H1 (cell line): ENCODE results near the gene MYO1A. TPM values are rescaled to one million over a fixed set of nuclear protein-coding genes. Genes with fewer than 3 reads are reported as not detected.
A peak's percentile ranks its signal among the peaks of the same experiment; 100 is the strongest.

ENCODE experiments used
- CTCF ChIA-PET: fragments of 300-600 bp; sonication (Branson Sonifier 250); formaldehyde crosslinking; loops from one replicate; lab custom pipeline; 2021; ENCODE audit not compliant: partially characterized antibody; lab: Charles Lee
- POLR2A ChIA-PET: fragments of 300-600 bp; sonication (Branson Sonifier 250); formaldehyde crosslinking; loops from one replicate; lab custom pipeline; 2021; ENCODE audit warnings: inconsistent platforms; ENCODE audit not compliant: partially characterized antibody; lab: Charles Lee
- DNase-seq, 2 experiments: peaks; one replicate each; pipeline versions ENCODE4 v3.0.0 to v3.0.0-alpha.2; 2010 to 2022; ENCODE audit warnings: low spot score in 2 of 2, low read depth in 1 of 2, mixed read lengths in 1 of 2
- FAIRE-seq: peaks from 2 replicates; lab custom pipeline; 2011; peaks lifted over from hg19 to GRCh38; lab: Jason Lieb, UNC
- H2AFZ ChIP-seq: 2 replicates; pipeline ENCODE4 v1.8.1; 2012; ENCODE audit warnings: low read length, inconsistent platforms
- H2AK5ac ChIP-seq: 2 replicates; pipeline ENCODE4 v1.6.1; 2013; ENCODE audit warnings: low read depth, low read length
- H2BK120ac ChIP-seq: replicated peaks from 2 replicates; pipeline ENCODE3; 2013; ENCODE audit warnings: low read depth, low read length, inconsistent platforms
- H2BK12ac ChIP-seq: 2 replicates; pipeline ENCODE4 v1.6.1; 2013; ENCODE audit warnings: low read depth, low read length
- H2BK15ac ChIP-seq: 2 replicates; pipeline ENCODE4 v1.6.1; 2013; ENCODE audit warnings: low read length
- H2BK20ac ChIP-seq: 2 replicates; pipeline ENCODE4 v1.6.1; 2013; ENCODE audit warnings: low read length
- H2BK5ac ChIP-seq: 2 replicates; pipeline ENCODE4 v1.6.1; 2013; ENCODE audit warnings: low read depth, low read length
- H3K14ac ChIP-seq: 2 replicates; pipeline ENCODE4 v1.6.1; 2013; ENCODE audit warnings: inconsistent platforms; ENCODE audit not compliant: insufficient read length
- H3K18ac ChIP-seq: 2 replicates; pipeline ENCODE4 v1.6.1; 2013; ENCODE audit warnings: low read length; ENCODE audit errors: extremely low read depth
- H3K23ac ChIP-seq: 2 replicates; pipeline ENCODE4 v1.6.1; 2013; ENCODE audit warnings: inconsistent platforms; ENCODE audit not compliant: insufficient read length
- H3K23me2 ChIP-seq: 2 replicates; pipeline ENCODE4 v1.6.1; 2013; ENCODE audit warnings: low read depth, low read length
- H3K27ac ChIP-seq: 2 replicates; pipeline ENCODE4 v1.6.1; 2011; ENCODE audit warnings: low read depth, low read length, inconsistent platforms
- H3K27me3 ChIP-seq, 4 experiments: replicated peaks in 1 of 4; 1 replicate in 1 of 4; 2 replicates in 3 of 4; pipeline versions ENCODE4 v1.6.1 to v1.8.1; 2011 to 2013; ENCODE audit warnings: low read length in 3 of 4, mild to moderate bottlenecking in 3 of 4, inconsistent platforms in 2 of 4, mixed read lengths in 2 of 4, moderate library complexity in 1 of 4; ENCODE audit not compliant: control insufficient read depth in 3 of 4, insufficient read depth in 3 of 4; ENCODE audit errors: extremely low read depth in 1 of 4
- H3K36me3 ChIP-seq, 4 experiments: 2 replicates each; pipeline versions ENCODE4 v1.6.1 to v1.8.1; 2011 to 2013; ENCODE audit warnings: mild to moderate bottlenecking in 4 of 4, low read length in 3 of 4, moderate library complexity in 2 of 4, control low read depth in 1 of 4, inconsistent platforms in 1 of 4; ENCODE audit not compliant: insufficient read depth in 4 of 4, control insufficient read depth in 2 of 4
- H3K4ac ChIP-seq: replicated peaks from 2 replicates; pipeline ENCODE3; 2013; ENCODE audit warnings: low read length, low read depth, mixed read lengths, inconsistent platforms; ENCODE audit not compliant: insufficient read length
- H3K4me1 ChIP-seq, 4 experiments: replicated peaks in 1 of 4; 1 replicate in 1 of 4; 2 replicates in 3 of 4; pipeline versions ENCODE4 v1.6.1 to v1.8.1; 2011 to 2013; ENCODE audit warnings: low read length in 3 of 4, inconsistent platforms in 2 of 4, mixed read lengths in 1 of 4; ENCODE audit not compliant: insufficient read depth in 4 of 4, control insufficient read depth in 3 of 4
- H3K4me2 ChIP-seq, 2 experiments: 2 replicates each; pipeline versions ENCODE4 v1.6.1 to v1.8.1; 2011 to 2013; ENCODE audit warnings: low read depth in 2 of 2, low read length in 2 of 2, control low read depth in 1 of 2, inconsistent platforms in 1 of 2, mild to moderate bottlenecking in 1 of 2; ENCODE audit not compliant: insufficient read depth in 1 of 2
- H3K4me3 ChIP-seq, 4 experiments: fragments of 200-600, 300-600 bp in 1 of 4; sonication (generic), shearing (Covaris generic), sonication (Bioruptor Twin) in 1 of 4; 2 replicates each; pipeline versions ENCODE4 v1.5.1 to v1.8.1; 2011 to 2016; ENCODE audit warnings: low read length in 4 of 4, low read depth in 3 of 4, control low read depth in 2 of 4, inconsistent platforms in 2 of 4, mild to moderate bottlenecking in 2 of 4, mixed read lengths in 1 of 4, moderate library complexity in 1 of 4; ENCODE audit not compliant: insufficient read depth in 2 of 4; ENCODE audit errors: extremely low read depth in 1 of 4
- H3K56ac ChIP-seq: replicated peaks from 2 replicates; pipeline ENCODE3; 2013; ENCODE audit warnings: low read depth, mild to moderate bottlenecking, mixed read lengths, low read length, inconsistent platforms; ENCODE audit not compliant: insufficient read length
- H3K79me1 ChIP-seq: 2 replicates; pipeline ENCODE4 v1.6.1; 2013; ENCODE audit warnings: low read depth, low read length, control low read depth
- H3K79me2 ChIP-seq, 2 experiments: 2 replicates each; pipeline versions ENCODE4 v1.6.1 to v1.8.1; 2012 to 2013; ENCODE audit warnings: low read length in 2 of 2, mild to moderate bottlenecking in 2 of 2, inconsistent platforms in 1 of 2; ENCODE audit not compliant: insufficient read depth in 2 of 2, control insufficient read depth in 1 of 2
- H3K9ac ChIP-seq, 4 experiments: replicated peaks in 1 of 4; 1 replicate in 1 of 4; 2 replicates in 3 of 4; pipeline versions ENCODE4 v1.6.1 to v1.8.1; 2011 to 2013; ENCODE audit warnings: low read depth in 3 of 4, low read length in 3 of 4, control low read depth in 2 of 4, mild to moderate bottlenecking in 2 of 4, moderate library complexity in 2 of 4, inconsistent platforms in 1 of 4; ENCODE audit errors: extremely low read depth in 1 of 4
- H3K9me3 ChIP-seq, 2 experiments: 2 replicates each; pipeline versions ENCODE4 v1.6.1 to v1.8.1; 2012 to 2013; ENCODE audit warnings: mild to moderate bottlenecking in 2 of 2, moderate library complexity in 2 of 2, control low read depth in 1 of 2, inconsistent platforms in 1 of 2, low read depth in 1 of 2, low read length in 1 of 2, mixed read lengths in 1 of 2; ENCODE audit not compliant: insufficient read depth in 2 of 2
- H4K20me1 ChIP-seq, 2 experiments: replicated peaks in 1 of 2; 2 replicates each; pipeline versions ENCODE3 to v1.8.1; 2011 to 2013; ENCODE audit warnings: inconsistent platforms in 2 of 2, low read length in 2 of 2, mild to moderate bottlenecking in 1 of 2; ENCODE audit not compliant: insufficient read depth in 2 of 2, control insufficient read depth in 1 of 2
- H4K5ac ChIP-seq: 2 replicates; pipeline ENCODE4 v1.6.1; 2013; ENCODE audit warnings: low read length, low read depth, mixed read lengths, inconsistent platforms; ENCODE audit not compliant: insufficient read length
- H4K8ac ChIP-seq: 2 replicates; pipeline ENCODE4 v1.8.0; 2013; ENCODE audit warnings: mild to moderate bottlenecking, moderate library complexity, low read length, inconsistent platforms; ENCODE audit not compliant: insufficient read depth; ENCODE audit errors: extremely low read depth
- H4K91ac ChIP-seq: replicated peaks from 2 replicates; pipeline ENCODE3; 2013; ENCODE audit warnings: low read length, mixed read lengths, inconsistent platforms; ENCODE audit not compliant: insufficient read length
- BACH1 ChIP-seq: IDR thresholded peaks from 2 replicates; pipeline ENCODE4 v1.6.1; 2012; ENCODE audit warnings: low read length, improper control_type of control experiment
- BCL11A ChIP-seq, 2 experiments: IDR thresholded peaks; one replicate each; pipeline ENCODE4 v1.6.1; 2011; ENCODE audit warnings: low read depth in 2 of 2, low read length in 2 of 2, mild to moderate bottlenecking in 2 of 2
- CBX5 ChIP-seq: fragments of 300-800, 300-1000 bp; sonication (generic); IDR thresholded peaks from 2 replicates; pipeline ENCODE4 v1.7.1; 2016; ENCODE audit warnings: antibody characterized with exemption, low read length, low read depth
- CHD2 ChIP-seq: IDR thresholded peaks from 2 replicates; pipeline ENCODE4 v1.6.1; 2012; ENCODE audit warnings: low read length, improper control_type of control experiment
- HDAC6 ChIP-seq: IDR thresholded peaks from one replicate; pipeline ENCODE4 v1.7.1; 2012; ENCODE audit warnings: low read depth, mild to moderate bottlenecking, inconsistent platforms, low read length, moderate library complexity
- KDM1A ChIP-seq: fragments of 200-600, 300-600 bp; sonication (generic); IDR thresholded peaks from 2 replicates; pipeline ENCODE4 v1.7.1; 2016; ENCODE audit warnings: mild to moderate bottlenecking, low read length, borderline replicate concordance
- POU5F1 ChIP-seq: IDR thresholded peaks from 2 replicates; pipeline ENCODE4 v1.6.1; 2011; ENCODE audit warnings: low read depth, mild to moderate bottlenecking, low read length, moderate library complexity
- SIN3A ChIP-seq, 2 experiments: IDR thresholded peaks in 1 of 2; conservative IDR thresholded peaks in 1 of 2; 2 replicates each; pipeline ENCODE4 v1.6.1; 2011 to 2012; ENCODE audit warnings: low read length in 2 of 2, improper control_type of control experiment in 1 of 2, low read depth in 1 of 2, mild to moderate bottlenecking in 1 of 2
- SIRT6 ChIP-seq: IDR thresholded peaks from one replicate; pipeline ENCODE4 v1.7.1; 2012; ENCODE audit warnings: low read length, inconsistent platforms
- SP4 ChIP-seq: IDR thresholded peaks from 2 replicates; pipeline ENCODE4 v1.6.1; 2012; ENCODE audit warnings: low read length, inconsistent platforms
- WGBS, 2 experiments: shearing (Covaris generic) in 1 of 2; methylation state at CpG; one replicate each; pipeline versions ENCODE4 v1.1.6 to v1.1.7; 2013 to 2015; ENCODE audit warnings: low lambda C conversion rate in 2 of 2, mixed read lengths in 2 of 2, inconsistent platforms in 1 of 2, low coverage in 1 of 2, missing lambda C conversion rate in 1 of 2; ENCODE audit not compliant: insufficient replicate concordance in 2 of 2, insufficient coverage in 1 of 2, insufficient read length in 1 of 2; ENCODE audit errors: extremely low coverage in 1 of 2, missing lambda C conversion rate in 1 of 2; 5-methylcytosine and 5-hydroxymethylcytosine counted together
- polyA plus RNA-seq, 7 experiments: library from polyadenylated mRNA; depleted of rRNA in 3 of 7; stranded (reverse) in 5 of 7; unstranded in 2 of 7; fragments of >200 nt in 5 of 7; fragments of 200-250 nt in 2 of 7; gene quantifications; 1 replicate in 5 of 7; 2 replicates in 1 of 7; 4 replicates in 1 of 7; pipeline versions ENCODE4 v1.2.1 to v1.2.3, GENCODE V29; 2011 to 2013; ENCODE audit warnings: missing spikeins in 2 of 7, mixed read lengths in 2 of 7
- total RNA-seq: library from RNA; stranded (reverse); fragmentation: NEBNext Ultra II Directional; extraction: Animal tissue kit (Norgen Biotek cat#: 25700); gene quantifications from 2 replicates; pipeline ENCODE4 v1.2.1, GENCODE V29; 2021

Gene MYO1A
- total and polyA plus RNA-seq, 2 of the 8 experiments (the other 6 are each of a cell fraction or from before 2014, with no cell fraction given) = 0.54 to 0.77 TPM

- H3K4me1 ChIP-seq = peaks cover 0 to 3% (median under 1%) of the 10 kb centered on the region in 4 experiments; a peak in 2 of 7 replicates
- no peak for TF ChIP-seq KDM1A
- no peak for TF ChIP-seq SIN3A (conservative IDR thresholded peaks at IDR 0.05 in 1 of 2, IDR thresholded peaks at IDR 0.05 in 1 of 2; ENCODE audit: low read depth in 1 of 2, low read length in 2 of 2)
- TF ChIP-seq HDAC6 = no peak
- no peak for TF ChIP-seq POU5F1
- no peak for TF ChIP-seq SP4
- no peak for TF ChIP-seq CHD2
- TF ChIP-seq SIRT6 = no peak
- TF ChIP-seq BCL11A (IDR thresholded peaks at IDR 0.05; ENCODE audit: low read depth in 2 of 2, low read length in 2 of 2) = no peak
- TF ChIP-seq BACH1 = no peak
- TF ChIP-seq CBX5 = no peak
- H3K18ac ChIP-seq = no peak overlapping the region
- no peak overlapping the region for H3K4me3 ChIP-seq
- no peak for FAIRE-seq
- no peak overlapping the region for H3K23ac ChIP-seq
- no peak overlapping the region for H2BK120ac ChIP-seq
- H2AFZ ChIP-seq = no peak overlapping the region
- H4K20me1 ChIP-seq = no peaks in the 10 kb centered on the region
- H3K56ac ChIP-seq = no peak overlapping the region
- H4K5ac ChIP-seq = no peak overlapping the region
- no peak overlapping the region for H4K91ac ChIP-seq
- H3K9me3 ChIP-seq = no peaks in the 10 kb centered on the region
- CTCF ChIA-PET = interaction anchor here (0.6 to 5.5 kb wide), 5 partner anchors 12 to 151 kb away, joined by 3 to 59 read pairs (median 4); partner anchors contain the start of gene ZBTB39
- WGBS, 2 experiments = 85% methylated on average over 7 of the region's 7 CpGs; no CpG with 5 or more reads in 1 of the 2 experiments
- H3K79me1 ChIP-seq = no peaks in the 10 kb centered on the region
- no peak overlapping the region for H3K27ac ChIP-seq
- no peak overlapping the region for H4K8ac ChIP-seq
- no peaks in the 10 kb centered on the region for H3K27me3 ChIP-seq
- H3K14ac ChIP-seq = no peak overlapping the region
- POLR2A ChIA-PET = interaction anchor here (0.6 to 1.8 kb wide), 2 partner anchors 10 to 74 kb away, joined by 3 to 5 read pairs; no protein-coding TSS in a partner anchor
- H3K79me2 ChIP-seq = no peaks in the 10 kb centered on the region
- no peaks in the 10 kb centered on the region for H3K23me2 ChIP-seq
- H2BK20ac ChIP-seq = no peak overlapping the region
- H2BK5ac ChIP-seq = no peak overlapping the region
- no peaks in the 10 kb centered on the region for H3K36me3 ChIP-seq
- no peak overlapping the region for H3K4ac ChIP-seq
- H2AK5ac ChIP-seq = no peak overlapping the region
- no peak overlapping the region for H3K9ac ChIP-seq
- peak in 1 of 2 experiments; percentile 42 for DNase-seq
- H2BK12ac ChIP-seq = 0 out of 2 replicates have a peak overlapping the region, but pooled peaks have one; percentile 17
- H3K4me2 ChIP-seq = no peak overlapping the region
- H2BK15ac ChIP-seq = no peak overlapping the region
These were observed 59.1 kb downstream of the MYO1A start for GRCh38 chr12:56990648-56991318.
